Endothelial cell of umbilical vein (primary cell): ENCODE data around the gene ACTMAP. TPM values are rescaled to one million over a fixed set of nuclear protein-coding genes. Genes with fewer than 3 reads are reported as not detected.

Experiments
- BruUV-seq: library from RNA; stranded (reverse); fragments of 400-500 nt; replicated peaks from 2 replicates; lab custom pipeline; 2021; lab: Mats Ljungman, UMichigan
- CTCF ChIA-PET: fragments of 300-600, 350-600 bp; sonication (Branson Sonifier 250); formaldehyde crosslinking; loops from one replicate; lab custom pipeline; 2021; ENCODE audit warnings: antibody characterized with exemption, inconsistent platforms; lab: Charles Lee
- POLR2A ChIA-PET: fragments of 300-600, 350-600 bp; sonication (Branson Sonifier 250); formaldehyde crosslinking; loops from one replicate; lab custom pipeline; 2021; ENCODE audit warnings: antibody characterized with exemption, inconsistent platforms; lab: Charles Lee
- DNase-seq: peaks from one replicate; pipeline ENCODE4 v3.0.0-alpha.2; 2011; ENCODE audit warnings: low read depth, low spot score
- FAIRE-seq: peaks from 2 replicates; lab custom pipeline; 2011; peaks lifted over from hg19 to GRCh38; lab: Jason Lieb, UNC
- H2AFZ ChIP-seq: 2 replicates; pipeline ENCODE4 v1.6.0; 2012; ENCODE audit warnings: low read depth, low read length, control low read depth, inconsistent platforms
- H3K27ac ChIP-seq: 2 replicates; pipeline ENCODE4 v1.5.1; 2011; ENCODE audit warnings: low read depth, mild to moderate bottlenecking, control low read depth, low read length, moderate library complexity; ENCODE audit not compliant: insufficient read depth
- H3K27me3 ChIP-seq, 2 experiments: 2 replicates each; pipeline versions ENCODE4 v1.6.0 to v1.6.1; 2011; ENCODE audit warnings: low read length in 2 of 2, mixed read lengths in 1 of 2; ENCODE audit not compliant: control insufficient read depth in 2 of 2, insufficient read depth in 2 of 2
- H3K36me3 ChIP-seq, 2 experiments: 2 replicates in 1 of 2; 3 replicates in 1 of 2; pipeline ENCODE4 v1.5.1; 2011; ENCODE audit warnings: low read length in 2 of 2, mild to moderate bottlenecking in 1 of 2, moderate library complexity in 1 of 2; ENCODE audit not compliant: control insufficient read depth in 2 of 2, insufficient read depth in 2 of 2; ENCODE audit errors: extremely low read depth in 1 of 2
- H3K4me1 ChIP-seq: 3 replicates; pipeline ENCODE4 v1.5.1; 2011; ENCODE audit warnings: mild to moderate bottlenecking, low read length; ENCODE audit not compliant: control insufficient read depth, insufficient read depth; ENCODE audit errors: extremely low read depth
- H3K4me2 ChIP-seq: 2 replicates; pipeline ENCODE4 v1.6.1; 2011; ENCODE audit warnings: low read length, control low read depth, mixed read lengths; ENCODE audit not compliant: insufficient read depth
- H3K4me3 ChIP-seq, 3 experiments: fragments of 200-600 bp in 1 of 3; sonication (generic), shearing (Covaris generic) in 1 of 3; replicated peaks in 1 of 3; 2 replicates each; pipeline ENCODE4 v1.5.1; 2011 to 2016; ENCODE audit warnings: control low read depth in 3 of 3, low read length in 3 of 3, mild to moderate bottlenecking in 2 of 3, inconsistent platforms in 1 of 3, low read depth in 1 of 3, moderate library complexity in 1 of 3; ENCODE audit not compliant: insufficient read depth in 1 of 3
- H3K79me2 ChIP-seq: 2 replicates; pipeline ENCODE4 v1.6.0; 2012; ENCODE audit warnings: low read length, inconsistent platforms; ENCODE audit not compliant: control insufficient read depth, insufficient read depth
- H3K9ac ChIP-seq: replicated peaks from 2 replicates; pipeline ENCODE3; 2011; ENCODE audit warnings: low read length, control low read depth; ENCODE audit not compliant: insufficient read depth; ENCODE audit errors: extremely low read depth
- H3K9me1 ChIP-seq: replicated peaks from 3 replicates; pipeline ENCODE4 v1.6.0; 2011; ENCODE audit warnings: mild to moderate bottlenecking, low read length; ENCODE audit not compliant: control insufficient read depth, insufficient read depth; ENCODE audit errors: extremely low read depth
- H3K9me3 ChIP-seq: replicated peaks from 2 replicates; pipeline ENCODE4 v1.5.1; 2012; ENCODE audit warnings: low read length, inconsistent platforms; ENCODE audit not compliant: control insufficient read depth, insufficient read depth
- H4K20me1 ChIP-seq: replicated peaks from 2 replicates; pipeline ENCODE3; 2011; ENCODE audit warnings: mild to moderate bottlenecking, low read length; ENCODE audit not compliant: control insufficient read depth, insufficient read depth; ENCODE audit errors: extremely low read depth
- CTCF ChIP-seq, 2 donors: IDR thresholded peaks; 1 replicate in 1 of 2; 2 replicates in 1 of 2; pipeline ENCODE4 v1.5.1; 2011; ENCODE audit warnings: low read length in 2 of 2, mild to moderate bottlenecking in 2 of 2, moderate library complexity in 2 of 2, control low read depth in 1 of 2, inconsistent platforms in 1 of 2, low read depth in 1 of 2; ENCODE audit not compliant: insufficient read depth in 1 of 2; ENCODE audit errors: extremely low read depth in 1 of 2
- EZH2 ChIP-seq: IDR thresholded peaks from 2 replicates; pipeline ENCODE4 v1.6.1; 2012; ENCODE audit warnings: borderline replicate concordance, low read depth, mild to moderate bottlenecking, moderate library complexity, low read length, inconsistent platforms; ENCODE audit not compliant: severe bottlenecking
- FOS ChIP-seq: IDR thresholded peaks from 2 replicates; pipeline ENCODE4 v1.6.1; 2011; ENCODE audit warnings: mild to moderate bottlenecking, low read length, moderate library complexity, borderline replicate concordance; ENCODE audit not compliant: insufficient read depth
- GATA2 ChIP-seq: IDR thresholded peaks from 2 replicates; pipeline ENCODE4 v1.7.0; 2011; ENCODE audit warnings: low read depth, mild to moderate bottlenecking, moderate library complexity, mixed read lengths, low read length; ENCODE audit not compliant: insufficient read length, insufficient read depth
- JUN ChIP-seq: IDR thresholded peaks from 2 replicates; pipeline ENCODE4 v1.6.1; 2011; ENCODE audit warnings: borderline replicate concordance, low read depth; ENCODE audit not compliant: insufficient read length, insufficient read depth
- MAX ChIP-seq: IDR thresholded peaks from 2 replicates; pipeline ENCODE4 v1.6.1; 2011; ENCODE audit not compliant: insufficient read depth, insufficient read length
- MYC ChIP-seq: IDR thresholded peaks from one replicate; pipeline ENCODE4 v1.6.1; 2011; ENCODE audit warnings: mild to moderate bottlenecking, low read depth, low read length
- POLR2A ChIP-seq: IDR thresholded peaks from 2 replicates; pipeline ENCODE4 v1.6.1; 2012; ENCODE audit warnings: low read depth, mild to moderate bottlenecking, control low read depth, low read length
- POLR2AphosphoS5 ChIP-seq: IDR thresholded peaks from 2 replicates; pipeline ENCODE4 v1.6.1; 2012; ENCODE audit warnings: low read depth, mild to moderate bottlenecking, control low read depth, low read length, moderate library complexity; ENCODE audit not compliant: insufficient read depth
- dilution Hi-C: fragments of 300-500 bp; cut with MboI; formaldehyde crosslinking; loops from one replicate; pipeline ENCODE4 v1.15.0; 2019; ENCODE audit warnings: low sequenced_read_pairs; ENCODE audit not compliant: extremely low pct_ligation_motif_present
- intact Hi-C: fragments of 100-400 bp; cut with micrococcal nuclease; formaldehyde crosslinking; loops from one replicate; pipeline ENCODE4 v1.10.0; 2022
- polyA plus RNA-seq, 4 experiments: library from polyadenylated mRNA; depleted of rRNA in 3 of 4; stranded (reverse) in 3 of 4; unstranded in 1 of 4; fragments of >200 nt; gene quantifications; 2 replicates each; pipeline versions ENCODE4 v1.2.1 to v1.2.3, GENCODE V29; 2011 to 2012; ENCODE audit warnings: missing spikeins in 1 of 4
- total RNA-seq: library from RNA; stranded (reverse); gene quantifications from 2 replicates; pipeline ENCODE4 v1.2.3, GENCODE V29; 2021

Gene ACTMAP
- total and polyA plus RNA-seq, 2 donors (not counting 3 experiments of a cell fraction or from before 2014, with no cell fraction given) = 5.2 to 9.1 TPM

GRCh38 chr19:40758491-40758890 lies 8.2 kb upstream of the ACTMAP start:
- no peak overlapping the region for H3K9ac ChIP-seq
- ChIA-PET CTCF (interaction anchor here (0.5 to 2.0 kb wide), 3 partner anchors 13 to 78 kb away, joined by 3 to 5 read pairs (median 5); partner anchors contain the start of gene EGLN2), POLR2A (interaction anchor here (1.7 kb wide), 1 partner anchor 19 kb away, joined by 5 read pairs; the partner anchor contains the start of gene RAB4B)
- dilution Hi-C loops = no loop called here
- FAIRE-seq = peak; percentile 31
- H3K4me3 ChIP-seq = no peak overlapping the region
- H3K4me2 ChIP-seq = no peak overlapping the region
- no peak overlapping the region for H3K27ac ChIP-seq
- no peaks in the 10 kb centered on the region for H3K9me3 ChIP-seq
- H3K4me1 ChIP-seq = peaks cover 33% of the 10 kb centered on the region
- H3K9me1 ChIP-seq = no peaks in the 10 kb centered on the region
- no peaks in the 10 kb centered on the region for H3K27me3 ChIP-seq
- peaks cover 24 to 51% of the 10 kb centered on the region in 2 experiments for H3K36me3 ChIP-seq
- H2AFZ ChIP-seq = no peak overlapping the region
- BruUV-seq = no TSS peak
- no peak for TF ChIP-seq MYC
- TF ChIP-seq GATA2 = no peak
- no peak for TF ChIP-seq POLR2A
- TF ChIP-seq MAX = no peak
- TF ChIP-seq POLR2AphosphoS5 = no peak
- TF ChIP-seq JUN = no peak
- no peak for TF ChIP-seq FOS
- no peak for TF ChIP-seq CTCF (IDR thresholded peaks at IDR 0.05; ENCODE audit: extremely low read depth in 1 of 2, insufficient read depth in 1 of 2, low read depth in 1 of 2, low read length in 2 of 2)
- TF ChIP-seq EZH2 = no peak
- no peak for DNase-seq
- peaks cover 63% of the 10 kb centered on the region for H3K79me2 ChIP-seq
- intact Hi-C loops = no loop called here
- H4K20me1 ChIP-seq = no peaks in the 10 kb centered on the region
